ENCODE measurements around the gene B3GALT2. TPM values are rescaled to one million over a fixed set of nuclear protein-coding genes. Genes with fewer than 3 reads are reported as not detected.
A peak's percentile ranks its signal among the peaks of the same experiment; 100 is the strongest.

The B3GALT2 gene
- total RNA-seq, 1 donor from 2014 or later: 64.6 TPM

- DNase-seq: no peak
- Mint-ChIP-seq H3K36me3 (ENCODE audit: unreplicated experiment) (peaks cover 12% of the 10 kb centered on the region), H3K27ac (ENCODE audit: unreplicated experiment) (peak overlapping the region; percentile 100), H3K27me3 (ENCODE audit: unreplicated experiment) (peaks cover 20% of the 10 kb centered on the region), H3K9me3 (ENCODE audit: unreplicated experiment) (peaks cover 19% of the 10 kb centered on the region), H3K4me3 (ENCODE audit: unreplicated experiment) (peak overlapping the region; percentile 100), H3K4me1 (ENCODE audit: low read depth, unreplicated experiment) (peaks cover 22% of the 10 kb centered on the region)
- TF ChIP-seq, protein P1, sequence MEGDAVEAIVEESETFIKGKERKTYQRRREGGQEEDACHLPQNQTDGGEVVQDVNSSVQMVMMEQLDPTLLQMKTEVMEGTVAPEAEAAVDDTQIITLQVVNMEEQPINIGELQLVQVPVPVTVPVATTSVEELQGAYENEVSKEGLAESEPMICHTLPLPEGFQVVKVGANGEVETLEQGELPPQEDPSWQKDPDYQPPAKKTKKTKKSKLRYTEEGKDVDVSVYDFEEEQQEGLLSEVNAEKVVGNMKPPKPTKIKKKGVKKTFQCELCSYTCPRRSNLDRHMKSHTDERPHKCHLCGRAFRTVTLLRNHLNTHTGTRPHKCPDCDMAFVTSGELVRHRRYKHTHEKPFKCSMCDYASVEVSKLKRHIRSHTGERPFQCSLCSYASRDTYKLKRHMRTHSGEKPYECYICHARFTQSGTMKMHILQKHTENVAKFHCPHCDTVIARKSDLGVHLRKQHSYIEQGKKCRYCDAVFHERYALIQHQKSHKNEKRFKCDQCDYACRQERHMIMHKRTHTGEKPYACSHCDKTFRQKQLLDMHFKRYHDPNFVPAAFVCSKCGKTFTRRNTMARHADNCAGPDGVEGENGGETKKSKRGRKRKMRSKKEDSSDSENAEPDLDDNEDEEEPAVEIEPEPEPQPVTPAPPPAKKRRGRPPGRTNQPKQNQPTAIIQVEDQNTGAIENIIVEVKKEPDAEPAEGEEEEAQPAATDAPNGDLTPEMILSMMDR (IDR thresholded peaks at IDR 0.05; ENCODE audit: partially characterized antibody, unreplicated experiment): peak; percentile 17
These were observed 1.6 kb downstream of the B3GALT2 start for GRCh38 chr1:193184776-193185175.

- peak overlapping the region; percentile 100 for H3K4me3 Mint-ChIP-seq (ENCODE audit: unreplicated experiment)
- TF ChIP-seq, protein P1 (IDR thresholded peaks at IDR 0.05; ENCODE audit: partially characterized antibody, unreplicated experiment): peak; percentile 95
These were observed 3.3 kb downstream of the B3GALT2 start for GRCh38 chr1:193183019-193183627.

DNA sequence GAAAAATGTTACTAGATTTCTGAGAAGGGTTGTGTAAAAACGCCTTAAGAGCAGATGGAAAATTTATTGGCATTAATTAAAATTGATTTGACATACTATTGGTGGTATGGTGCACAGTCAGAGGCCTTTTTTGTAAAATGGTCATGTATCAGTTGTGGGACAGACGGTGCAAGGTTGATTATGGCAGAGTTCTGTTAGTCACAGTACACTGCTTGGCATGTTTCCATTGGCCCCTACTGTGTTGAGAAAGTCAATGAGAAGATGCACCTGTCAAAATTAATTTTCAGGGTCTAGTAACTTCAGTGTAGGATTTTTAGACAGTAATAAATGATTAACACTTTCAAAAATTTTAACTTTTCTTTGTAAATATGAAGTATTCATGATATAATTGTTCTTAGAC, 4.4 kb downstream of the B3GALT2 start:
- H3K27ac Mint-ChIP-seq (ENCODE audit: unreplicated experiment): no peak overlapping the region
- H3K9me3 Mint-ChIP-seq (ENCODE audit: unreplicated experiment): peaks cover 19% of the 10 kb centered on the region
- peaks cover 19% of the 10 kb centered on the region for H3K4me1 Mint-ChIP-seq (ENCODE audit: low read depth, unreplicated experiment)
- H3K4me3 Mint-ChIP-seq (ENCODE audit: unreplicated experiment): peak overlapping the region; percentile 94
- no peak for DNase-seq
- H3K36me3 Mint-ChIP-seq (ENCODE audit: unreplicated experiment): peaks cover 12% of the 10 kb centered on the region
- H3K27me3 Mint-ChIP-seq (ENCODE audit: unreplicated experiment): peaks cover 16% of the 10 kb centered on the region
- TF ChIP-seq, protein P1 (IDR thresholded peaks at IDR 0.05; ENCODE audit: partially characterized antibody, unreplicated experiment): no peak

More at GRCh38 chr1:193183019-193183627, 3.3 kb downstream of the B3GALT2 start:
- Mint-ChIP-seq H3K9me3 (ENCODE audit: unreplicated experiment) (peaks cover 19% of the 10 kb centered on the region), H3K4me1 (ENCODE audit: low read depth, unreplicated experiment) (peaks cover 17% of the 10 kb centered on the region), H3K27me3 (ENCODE audit: unreplicated experiment) (peaks cover 20% of the 10 kb centered on the region), H3K36me3 (ENCODE audit: unreplicated experiment) (peaks cover 12% of the 10 kb centered on the region), H3K27ac (ENCODE audit: unreplicated experiment) (peak overlapping the region; percentile 100)
- no peak for DNase-seq

DNA sequence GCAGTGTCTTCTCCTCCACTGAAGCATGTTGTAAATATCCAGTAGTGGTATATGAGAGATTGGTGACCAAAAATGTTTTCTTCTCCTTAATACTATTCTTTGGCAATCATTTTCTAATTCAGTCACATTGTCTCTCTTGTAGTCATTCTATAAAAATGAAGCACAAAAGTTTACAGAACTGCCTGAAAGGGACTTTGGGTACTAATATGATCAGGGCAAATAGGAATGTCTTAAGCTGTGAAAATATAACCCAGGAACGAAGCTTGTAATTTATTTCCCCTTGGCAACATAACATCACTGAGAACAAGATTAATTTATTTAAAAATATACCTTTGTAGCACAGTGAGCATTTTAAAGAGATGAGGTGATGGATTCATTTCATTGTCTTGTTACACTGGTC, 4.9 kb downstream of the B3GALT2 start:
- H3K27ac Mint-ChIP-seq (ENCODE audit: unreplicated experiment): peak overlapping the region; percentile 36
- peaks cover 19% of the 10 kb centered on the region for H3K4me1 Mint-ChIP-seq (ENCODE audit: low read depth, unreplicated experiment)
- H3K4me3 Mint-ChIP-seq (ENCODE audit: unreplicated experiment): peak overlapping the region; percentile 94
- H3K27me3 Mint-ChIP-seq (ENCODE audit: unreplicated experiment): peaks cover 12% of the 10 kb centered on the region
- H3K9me3 Mint-ChIP-seq (ENCODE audit: unreplicated experiment): peaks cover 16% of the 10 kb centered on the region
- no peak for DNase-seq
- TF ChIP-seq, protein P1 (IDR thresholded peaks at IDR 0.05; ENCODE audit: partially characterized antibody, unreplicated experiment): no peak
- H3K36me3 Mint-ChIP-seq (ENCODE audit: unreplicated experiment): peaks cover 12% of the 10 kb centered on the region

- H3K27me3 Mint-ChIP-seq (ENCODE audit: unreplicated experiment): no peaks in the 10 kb centered on the region
- H3K4me3 Mint-ChIP-seq (ENCODE audit: unreplicated experiment): peak overlapping the region; percentile 61
- peaks cover 21% of the 10 kb centered on the region for H3K4me1 Mint-ChIP-seq (ENCODE audit: low read depth, unreplicated experiment)
- peaks cover 2% of the 10 kb centered on the region for H3K9me3 Mint-ChIP-seq (ENCODE audit: unreplicated experiment)
- no peak overlapping the region for H3K27ac Mint-ChIP-seq (ENCODE audit: unreplicated experiment)
- TF ChIP-seq, protein P1 (IDR thresholded peaks at IDR 0.05; ENCODE audit: partially characterized antibody, unreplicated experiment): no peak
- no peak for DNase-seq
- H3K36me3 Mint-ChIP-seq (ENCODE audit: unreplicated experiment): peaks cover 3% of the 10 kb centered on the region
These were observed 7.3 kb downstream of the B3GALT2 start for GRCh38 chr1:193179094-193179493.

All from glutamatergic neuron (in vitro differentiated cells).